Smooth muscle cell (in vitro differentiated cells): Measurements from ENCODE around the gene RBM42. TPM values are rescaled to one million over a fixed set of nuclear protein-coding genes. Genes with fewer than 3 reads are reported as not detected.
A peak's percentile ranks its signal among the peaks of the same experiment; 100 is the strongest.
"Not testable (repeated sequence)": the region's sequence is repeated elsewhere in the genome, so short reads cannot be mapped to it uniquely, and the experiment has no call there.

Source experiments
- DNase-seq: peaks from one replicate; lab custom pipeline; 2025; ENCODE audit not compliant: unreplicated experiment; lab: John Stamatoyannopoulos, UW
- H2AFZ ChIP-seq: fragments of 200-600 bp; sonication (generic); 2 replicates; pipeline ENCODE4 v1.6.0; 2016; ENCODE audit warnings: antibody characterized with exemption, low read depth, mild to moderate bottlenecking
- H3F3A ChIP-seq: fragments of 200-600 bp; sonication (generic); 2 replicates; pipeline ENCODE4 v1.6.0; 2017; ENCODE audit warnings: antibody characterized with exemption, low read depth
- H3K27ac ChIP-seq: fragments of 200-600 bp; sonication (generic); 2 replicates; pipeline ENCODE4 v1.5.1; 2016; ENCODE audit warnings: low read depth, mild to moderate bottlenecking
- H3K27me3 ChIP-seq: fragments of 200-600 bp; sonication (generic); 2 replicates; pipeline ENCODE4 v1.6.1; 2016; ENCODE audit warnings: low read depth, mild to moderate bottlenecking
- H3K36me3 ChIP-seq: fragments of 200-600 bp; sonication (generic); 2 replicates; pipeline ENCODE4 v1.5.1; 2016; ENCODE audit warnings: low read depth
- H3K4me1 ChIP-seq: fragments of 200-600 bp; sonication (generic); 2 replicates; pipeline ENCODE4 v1.5.1; 2016; ENCODE audit warnings: low read depth
- H3K4me2 ChIP-seq: fragments of 200-600 bp; sonication (generic); 2 replicates; pipeline ENCODE4 v1.6.0; 2016; ENCODE audit warnings: mild to moderate bottlenecking
- H3K4me3 ChIP-seq: fragments of 200-600 bp; sonication (generic); 2 replicates; pipeline ENCODE4 v1.5.1; 2016; ENCODE audit warnings: mild to moderate bottlenecking
- H3K79me2 ChIP-seq: fragments of 200-600 bp; sonication (generic); 2 replicates; pipeline ENCODE4 v1.6.0; 2016; ENCODE audit warnings: low read depth, mild to moderate bottlenecking
- H3K9ac ChIP-seq: fragments of 200-600 bp; sonication (generic); 2 replicates; pipeline ENCODE4 v1.6.0; 2016; ENCODE audit warnings: low read depth
- H3K9me3 ChIP-seq: fragments of 200-600 bp; sonication (generic); replicated peaks from 2 replicates; pipeline ENCODE4 v1.5.1; 2016; ENCODE audit warnings: low read depth
- H4K20me1 ChIP-seq: fragments of 200-600 bp; sonication (generic); 2 replicates; pipeline ENCODE4 v1.6.0; 2016; ENCODE audit warnings: low read depth
- CTCF ChIP-seq: fragments of 200-600 bp; sonication (generic); IDR thresholded peaks from 2 replicates; pipeline ENCODE4 v1.5.1; 2017; ENCODE audit warnings: borderline replicate concordance, mild to moderate bottlenecking, antibody characterized with exemption; ENCODE audit not compliant: insufficient read depth, poor library complexity, severe bottlenecking
- WGBS: methylation state at CpG from one replicate; pipeline ENCODE4 v1.1.7; 2016; ENCODE audit warnings: low lambda C conversion rate; 5-methylcytosine and 5-hydroxymethylcytosine counted together
- polyA plus RNA-seq: library from polyadenylated mRNA; unstranded; fragments of >200 nt; fragmentation: Nextera tagmentation; extraction: Ambion mirVana; gene quantifications from 2 replicates; pipeline ENCODE4 v1.2.1, GENCODE V29; 2016
- total RNA-seq: library from RNA; depleted of rRNA; stranded (reverse); fragments of >200 nt; gene quantifications from 2 replicates; pipeline ENCODE4 v1.2.3, GENCODE V29; 2014

Gene RBM42
- total and polyA plus RNA-seq, 2 experiments from 2014 or later = 42.4 to 143 TPM

GRCh38 chr19:35595928-35596327 lies 32.9 kb upstream of the RBM42 start:
- 79% methylated on average over 1 of the region's 1 CpG for WGBS
- H3K4me3 ChIP-seq = no peak overlapping the region

GRCh38 chr19:35596366-35596999 lies 32.4 kb upstream of the RBM42 start:
- Histone ChIP-seq H3K4me2 (no peak overlapping the region), H4K20me1 (no peaks in the 10 kb centered on the region), H3F3A (no peaks in the 10 kb centered on the region), H3K9me3 (no peaks in the 10 kb centered on the region), H3K79me2 (no peaks in the 10 kb centered on the region), H3K9ac (no peak overlapping the region), H3K27me3 (no peaks in the 10 kb centered on the region), H3K27ac (no peak overlapping the region), H3K4me1 (no peaks in the 10 kb centered on the region), H3K36me3 (no peaks in the 10 kb centered on the region), H3K4me3 (no peak overlapping the region), H2AFZ (no peak overlapping the region)
- TF ChIP-seq CTCF = no peak
- WGBS = 81% methylated on average over 4 of the region's 4 CpGs
- no peak for DNase-seq

More at GRCh38 chr19:35595928-35596327, 32.9 kb upstream of the RBM42 start:
- H3F3A ChIP-seq = no peaks in the 10 kb centered on the region
- no peaks in the 10 kb centered on the region for H4K20me1 ChIP-seq
- H3K4me1 ChIP-seq = no peaks in the 10 kb centered on the region
- H3K9ac ChIP-seq = no peak overlapping the region
- no peaks in the 10 kb centered on the region for H3K36me3 ChIP-seq
- H3K4me2 ChIP-seq = no peak overlapping the region
- no peak overlapping the region for H2AFZ ChIP-seq
- DNase-seq = no peak
- H3K79me2 ChIP-seq = no peaks in the 10 kb centered on the region
- no peak overlapping the region for H3K27ac ChIP-seq
- H3K9me3 ChIP-seq = no peaks in the 10 kb centered on the region
- no peak for TF ChIP-seq CTCF
- H3K27me3 ChIP-seq = no peaks in the 10 kb centered on the region

DNA sequence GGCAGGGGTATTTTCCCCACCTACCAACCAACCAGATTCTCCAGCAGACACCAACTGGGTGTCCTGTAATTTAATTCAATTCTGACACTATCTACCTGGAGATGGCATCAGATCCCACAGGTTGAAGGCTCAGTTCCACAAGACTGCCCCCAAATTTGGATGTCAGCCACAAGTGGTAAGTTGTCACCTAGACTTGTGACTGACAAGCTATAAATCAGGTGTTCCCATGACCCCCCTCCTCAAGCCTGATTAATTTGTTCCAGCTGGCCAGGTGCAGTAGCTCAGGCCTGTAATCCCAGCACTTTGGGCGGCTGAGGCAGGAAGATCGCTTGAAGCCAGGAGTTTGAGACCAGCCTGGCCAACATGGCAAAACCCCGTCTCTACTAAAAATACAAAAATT lies 26.9 kb upstream of the RBM42 start:
- Histone ChIP-seq H3F3A (no peaks in the 10 kb centered on the region), H3K9me3 (no peaks in the 10 kb centered on the region), H3K9ac (no peak overlapping the region), H4K20me1 (no peaks in the 10 kb centered on the region), H3K4me3 (no peak overlapping the region), H3K27me3 (no peaks in the 10 kb centered on the region), H3K27ac (no peak overlapping the region), H3K4me1 (no peaks in the 10 kb centered on the region), H3K79me2 (no peaks in the 10 kb centered on the region), H2AFZ (no peak overlapping the region), H3K4me2 (no peak overlapping the region), H3K36me3 (no peaks in the 10 kb centered on the region)
- WGBS = 91% methylated on average over 3 of the region's 3 CpGs
- TF ChIP-seq CTCF = no peak
- no peak for DNase-seq

DNA sequence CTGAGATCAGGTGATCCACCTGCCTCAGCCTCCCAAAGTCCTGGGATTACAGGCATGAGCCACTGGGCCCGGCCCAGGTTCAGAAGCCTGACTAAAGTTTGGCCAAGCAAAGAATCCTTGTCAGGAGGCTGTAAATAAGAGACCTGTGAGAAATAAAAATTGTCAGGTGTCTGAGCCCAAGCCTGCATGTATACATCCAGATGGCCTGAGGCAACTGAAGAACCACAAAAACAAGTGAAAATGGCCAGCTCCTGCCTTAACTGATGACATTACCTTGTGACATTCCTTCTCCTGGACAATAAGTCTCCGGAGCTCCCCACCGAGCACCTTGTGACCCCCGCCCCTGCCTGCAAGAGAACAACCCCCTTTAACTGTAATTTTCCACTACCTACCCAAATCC lies 24.4 kb upstream of the RBM42 start:
- H3K36me3 ChIP-seq, H2AFZ ChIP-seq, H4K20me1 ChIP-seq, H3K9ac ChIP-seq, H3K79me2 ChIP-seq, H3K9me3 ChIP-seq, H3K4me2 ChIP-seq, H3K27me3 ChIP-seq, H3K4me3 ChIP-seq, H3K4me1 ChIP-seq, H3F3A ChIP-seq, DNase-seq: not testable (repeated sequence)
- H3K27ac ChIP-seq = peak overlapping the region; percentile 48
- 79% methylated on average over 4 of the region's 4 CpGs for WGBS

GRCh38 chr19:35607170-35607569 lies 21.7 kb upstream of the RBM42 start:
- not testable (repeated sequence) for H3K9ac ChIP-seq, DNase-seq, H3K9me3 ChIP-seq, H3K27me3 ChIP-seq, H2AFZ ChIP-seq, H3K27ac ChIP-seq, H3K79me2 ChIP-seq, H3F3A ChIP-seq, H3K4me3 ChIP-seq, H3K4me2 ChIP-seq, H4K20me1 ChIP-seq, H3K36me3 ChIP-seq, H3K4me1 ChIP-seq
- 85% methylated on average over 8 of the region's 8 CpGs for WGBS
